GM21529 (cell line): Measurements from ENCODE around the gene LY6G6C.

Source experiments
- ATAC-seq: cut with Tn5 transposase; IDR thresholded peaks from one replicate; pipeline ENCODE4 v1.9.1; 2021; ENCODE audit not compliant: unreplicated experiment

The LY6G6C gene

GRCh38 chr6:31742894-31743293 is 21.3 kb upstream of the LY6G6C start:
- no peak for ATAC-seq

- ATAC-seq: no peak
These were observed 20.3 kb upstream of the LY6G6C start for GRCh38 chr6:31741815-31742214.

GRCh38 chr6:31740397-31741223 is 19.1 kb upstream of the LY6G6C start:
- no peak for ATAC-seq

- peak; percentile 74 for ATAC-seq
These were observed 18.3 kb upstream of the LY6G6C start, which contains the start of gene MSH5 for GRCh38 chr6:31739639-31740396. TSS of gene MSH5 (plus strand) at chr6:31740005. CDS start at chr6:31740467, 462 bp downstream.

- peak; percentile 24 for ATAC-seq
These were observed 16.7 kb upstream of the LY6G6C start for GRCh38 chr6:31737991-31738979.

- no peak for ATAC-seq
These were observed 15.9 kb upstream of the LY6G6C start for GRCh38 chr6:31737315-31737990.

- ATAC-seq: no peak
These were observed 15.3 kb upstream of the LY6G6C start for GRCh38 chr6:31736768-31737314.

GRCh38 chr6:31736021-31736767 is 14.6 kb upstream of the LY6G6C start, which contains the start of gene CLIC1:
TSS of gene CLIC1 (minus strand) at chr6:31736530. CDS start at chr6:31736300, 230 bp downstream.
- ATAC-seq: peak; percentile 24

GRCh38 chr6:31734821-31735406 is 13.4 kb upstream of the LY6G6C start:
- ATAC-seq: peak; percentile 29

GRCh38 chr6:31734247-31734820 is 12.8 kb upstream of the LY6G6C start:
- ATAC-seq: no peak

- no peak for ATAC-seq
These were observed 12.2 kb upstream of the LY6G6C start for GRCh38 chr6:31733734-31734133.

GRCh38 chr6:31732029-31732428 is 10.5 kb upstream of the LY6G6C start:
- no peak for ATAC-seq

- no peak for ATAC-seq
These were observed 9.1 kb upstream of the LY6G6C start for GRCh38 chr6:31730631-31731086.

- ATAC-seq: peak; percentile 47
These were observed 8.6 kb upstream of the LY6G6C start for GRCh38 chr6:31729979-31730630.

- peak; percentile 46 for ATAC-seq
These were observed 8.0 kb upstream of the LY6G6C start for GRCh38 chr6:31729515-31729978.

- ATAC-seq: no peak
These were observed 7.4 kb upstream of the LY6G6C start, which contains the start of gene DDAH2 for GRCh38 chr6:31728767-31729514. TSS of gene DDAH2 (minus strand) at chr6:31729299. CDS start at chr6:31729161, 138 bp downstream.
